Measurements from ENCODE around the gene TAF4.
A peak's percentile ranks its signal among the peaks of the same experiment; 100 is the strongest.

The TAF4 gene

GRCh38 chr20:62065674-62066338, at the start of gene TAF4:
TAF4 (minus strand) TSS chr20:62065881; CDS start chr20:62065810, 71 bp downstream.
- ATAC-seq: peak; percentile 57
- TF ChIP-seq ZC3H10 (CRISPR knock-in tag; IDR thresholded peaks at IDR 0.05) (no peak), TCF4 (CRISPR knock-in tag; IDR thresholded peaks at IDR 0.05; ENCODE audit: borderline replicate concordance) (no peak), OSR1 (CRISPR knock-in tag; IDR thresholded peaks at IDR 0.05) (no peak), TSHZ2 (CRISPR knock-in tag; IDR thresholded peaks at IDR 0.05) (no peak), CSRNP3 (CRISPR knock-in tag; IDR thresholded peaks at IDR 0.05) (no peak), POU6F1 (CRISPR knock-in tag; IDR thresholded peaks at IDR 0.05; ENCODE audit: borderline replicate concordance, low read depth) (no peak)

GRCh38 chr20:62114894-62115293, 49.2 kb upstream of the TAF4 start:
- no peak for TF ChIP-seq TSHZ2 (CRISPR knock-in tag; IDR thresholded peaks at IDR 0.05)
- TF ChIP-seq SNAI2 (CRISPR knock-in tag; IDR thresholded peaks at IDR 0.05): no peak
- TF ChIP-seq ESRRG (CRISPR knock-in tag; IDR thresholded peaks at IDR 0.05): no peak
- TF ChIP-seq TOX (CRISPR knock-in tag; IDR thresholded peaks at IDR 0.05; ENCODE audit: borderline replicate concordance): no peak
- TF ChIP-seq ZFP3 (CRISPR knock-in tag; IDR thresholded peaks at IDR 0.05): no peak
- TF ChIP-seq POU6F1 (CRISPR knock-in tag; IDR thresholded peaks at IDR 0.05; ENCODE audit: borderline replicate concordance, low read depth): no peak
- TF ChIP-seq CSDC2 (CRISPR knock-in tag; IDR thresholded peaks at IDR 0.05): no peak
- no peak for TF ChIP-seq ARNTL (CRISPR knock-in tag; IDR thresholded peaks at IDR 0.05; ENCODE audit: borderline replicate concordance, low read depth)
- TF ChIP-seq ZNF70 (CRISPR knock-in tag; IDR thresholded peaks at IDR 0.05): no peak
- TF ChIP-seq PATZ1 (CRISPR knock-in tag; IDR thresholded peaks at IDR 0.05; ENCODE audit: borderline replicate concordance): no peak
- TF ChIP-seq ZNF565 (CRISPR knock-in tag; conservative IDR thresholded peaks at IDR 0.05; ENCODE audit: low read depth): no peak
- TF ChIP-seq GLIS3 (CRISPR knock-in tag; IDR thresholded peaks at IDR 0.05): no peak
- TF ChIP-seq ZFP30 (CRISPR knock-in tag; IDR thresholded peaks at IDR 0.05): no peak
- no peak for TF ChIP-seq RARB (CRISPR knock-in tag; IDR thresholded peaks at IDR 0.05)
- no peak for TF ChIP-seq ISL1 (CRISPR knock-in tag; IDR thresholded peaks at IDR 0.05)
- no peak for TF ChIP-seq OSR1 (CRISPR knock-in tag; IDR thresholded peaks at IDR 0.05)
- no peak for TF ChIP-seq ZC3H10 (CRISPR knock-in tag; IDR thresholded peaks at IDR 0.05)
- ATAC-seq: no peak
